GM18498 (cell line): Measurements from ENCODE around the gene UMODL1.
"Not testable (repeated sequence)": the region's sequence is repeated elsewhere in the genome, so short reads cannot be mapped to it uniquely, and the experiment has no call there.

Experiments
- ATAC-seq: cut with Tn5 transposase; IDR thresholded peaks from one replicate; pipeline ENCODE4 v1.9.1; 2021; ENCODE audit warnings: mild to moderate bottlenecking, moderate library complexity; ENCODE audit not compliant: unreplicated experiment

Gene UMODL1

GRCh38 chr21:42077685-42078238 lies 6.6 kb downstream of the UMODL1 start:
- ATAC-seq: peak; percentile 87

- not testable (repeated sequence) for ATAC-seq
Measured at GRCh38 chr21:42078247-42079007, 7.3 kb downstream of the UMODL1 start.

DNA sequence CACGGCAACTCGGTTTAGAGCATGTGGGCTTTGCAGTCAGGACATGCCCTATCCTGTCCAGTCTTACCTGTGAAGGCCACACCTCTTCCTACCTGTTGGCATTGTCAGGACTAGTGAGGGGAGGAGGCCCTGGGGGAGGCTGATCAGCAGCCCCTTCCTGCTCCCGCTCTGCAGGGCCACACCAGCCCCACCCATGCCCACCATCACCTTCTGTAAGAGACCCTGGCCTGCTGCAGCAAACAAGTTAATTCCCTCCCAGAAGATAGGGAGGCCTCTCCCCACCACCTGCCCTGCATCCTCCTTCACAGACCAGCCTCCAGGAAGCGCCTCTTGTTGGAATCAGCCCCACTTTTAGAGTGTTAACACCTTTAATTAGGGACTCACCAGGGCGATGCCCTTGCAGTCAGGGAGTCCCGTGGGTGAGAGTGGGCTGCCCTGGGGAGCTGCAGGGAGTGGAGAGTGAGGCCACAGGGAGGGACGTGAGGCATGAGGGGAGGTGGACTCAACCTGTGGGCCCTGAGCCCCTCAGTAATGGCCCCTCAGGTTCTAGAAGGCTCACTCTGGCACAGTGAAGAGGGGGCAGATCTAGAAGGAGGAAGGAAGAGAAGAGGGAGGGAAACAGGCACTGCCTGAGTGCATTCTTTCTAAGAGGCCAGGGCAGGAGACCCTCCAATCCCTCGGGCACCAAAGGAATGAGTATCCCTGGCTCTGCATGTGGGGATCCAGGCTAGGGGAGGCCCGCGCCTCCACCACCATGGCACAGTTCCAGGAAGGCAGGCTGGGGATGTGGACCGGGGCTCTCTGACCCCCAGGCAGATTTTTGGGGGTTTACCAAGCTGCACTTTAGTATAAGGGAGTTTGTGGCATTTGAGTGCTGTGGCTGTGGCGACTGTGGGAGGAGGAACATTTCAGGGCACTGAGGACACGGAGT lies 8.2 kb downstream of the UMODL1 start:
- no peak for ATAC-seq

- no peak for ATAC-seq
Measured at GRCh38 chr21:42079939-42080787, 9.0 kb downstream of the UMODL1 start.

DNA sequence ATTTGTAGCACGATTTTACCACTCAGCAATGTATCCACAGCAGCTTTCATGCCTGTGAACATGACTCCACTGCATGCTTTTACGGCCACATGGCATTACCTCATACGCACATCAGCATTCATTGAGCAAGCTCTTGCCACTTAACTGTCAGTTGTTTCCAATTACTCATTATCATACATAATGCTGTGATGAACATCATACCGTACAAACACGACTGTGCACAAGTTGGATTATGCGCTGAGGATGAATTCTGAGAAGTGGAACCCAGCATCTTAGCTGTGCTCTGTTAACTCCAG lies 9.6 kb downstream of the UMODL1 start:
- no peak for ATAC-seq

GRCh38 chr21:42081138-42081537 lies 10.0 kb downstream of the UMODL1 start:
- ATAC-seq: no peak

DNA sequence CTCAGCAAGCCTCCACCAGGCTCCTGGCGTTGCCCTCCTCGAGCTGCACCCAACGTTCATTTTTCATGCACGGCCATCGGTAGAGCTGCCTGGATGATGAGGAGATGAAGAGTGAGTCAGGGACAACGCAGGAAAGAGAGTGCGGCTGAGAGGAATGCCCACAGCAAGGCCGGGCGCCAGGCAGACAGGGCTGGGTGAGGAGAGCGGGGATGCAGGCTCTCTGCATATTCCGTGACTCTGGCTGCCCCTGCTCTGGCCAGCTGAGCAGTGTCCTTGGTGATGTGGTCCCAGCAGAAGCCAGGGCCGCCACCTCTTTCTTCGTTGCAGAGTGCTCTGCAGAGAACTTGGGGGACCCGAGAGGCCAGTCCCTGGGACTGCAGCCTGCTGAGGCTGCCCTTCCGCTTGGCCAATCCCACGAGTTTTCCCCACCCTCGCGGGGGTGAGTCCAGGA lies 10.8 kb downstream of the UMODL1 start:
- ATAC-seq: no peak

DNA sequence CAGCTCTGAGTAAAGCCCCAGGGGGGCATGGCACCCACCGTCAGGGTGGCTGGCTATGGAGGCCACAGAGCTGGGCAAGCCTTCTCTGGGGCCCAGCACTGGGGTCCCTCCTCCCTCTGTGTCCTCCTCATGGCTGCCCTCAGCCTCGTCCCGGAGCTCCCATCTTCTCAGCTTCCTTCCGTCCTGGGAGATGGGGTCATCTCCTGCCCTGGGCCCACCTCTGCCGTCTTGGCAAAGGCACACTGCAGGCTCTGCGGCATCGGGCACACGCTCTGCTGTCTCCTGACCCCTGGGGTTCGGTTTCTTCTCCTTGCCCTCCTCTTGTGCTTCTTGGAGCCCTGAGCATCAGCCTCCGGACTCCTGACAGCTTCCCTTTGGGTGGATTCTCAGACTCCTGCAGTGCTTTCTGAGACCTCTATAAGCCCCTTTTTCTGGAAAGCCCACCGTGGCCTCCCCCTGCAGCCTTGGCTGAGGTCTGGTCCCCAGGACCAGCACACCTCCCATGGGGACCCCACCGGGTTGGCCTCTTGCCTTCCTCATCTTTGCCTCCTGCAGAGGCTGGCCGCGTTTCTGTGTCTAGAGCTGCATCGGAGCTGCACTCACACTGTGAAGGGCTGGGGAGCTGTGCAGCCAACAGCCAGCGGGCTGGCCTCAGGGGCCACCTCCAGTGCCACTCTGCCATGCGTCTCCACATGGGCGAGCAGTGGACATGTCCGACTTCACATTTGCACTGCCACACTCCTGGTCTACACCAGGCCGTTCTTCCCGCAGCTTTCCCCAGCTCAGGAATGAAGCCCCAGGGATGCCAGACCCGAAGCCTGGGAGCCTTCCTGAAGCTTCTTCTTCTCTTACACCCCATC lies 11.6 kb downstream of the UMODL1 start:
- ATAC-seq: no peak

- no peak for ATAC-seq
Measured at GRCh38 chr21:42083361-42083690, 12.2 kb downstream of the UMODL1 start.

GRCh38 chr21:42084079-42084478 lies 13.0 kb downstream of the UMODL1 start:
- no peak for ATAC-seq

- ATAC-seq: no peak
Measured at GRCh38 chr21:42085246-42086077, 14.3 kb downstream of the UMODL1 start.

- ATAC-seq: no peak
Measured at GRCh38 chr21:42086969-42087368, 15.9 kb downstream of the UMODL1 start.

DNA sequence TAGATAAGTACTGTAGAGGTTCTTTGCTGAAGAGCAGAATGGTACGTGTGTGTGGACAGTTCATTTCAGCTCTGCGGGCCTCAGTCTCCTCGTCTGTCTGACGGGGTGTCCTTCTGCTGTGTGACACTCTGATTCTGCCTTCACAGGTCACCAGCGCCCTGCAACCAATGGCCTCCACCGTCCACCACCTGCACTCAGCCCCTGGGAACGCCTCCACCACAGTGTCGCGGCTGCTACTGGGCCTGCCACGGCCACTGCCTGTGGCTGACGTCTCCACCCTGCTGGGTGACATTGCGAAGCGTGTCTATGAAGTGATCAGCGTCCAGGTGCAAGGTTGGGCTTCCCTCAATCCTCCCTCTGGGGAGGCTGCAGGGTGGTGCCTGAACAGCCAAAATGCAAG lies 17.0 kb downstream of the UMODL1 start:
- ATAC-seq: no peak

GRCh38 chr21:42088658-42089057 lies 17.5 kb downstream of the UMODL1 start:
- no peak for ATAC-seq

- no peak for ATAC-seq
Measured at GRCh38 chr21:42089093-42089631, 18.0 kb downstream of the UMODL1 start.

GRCh38 chr21:42089665-42090310 lies 18.7 kb downstream of the UMODL1 start:
- ATAC-seq: no peak

GRCh38 chr21:42091899-42092508 lies 20.9 kb downstream of the UMODL1 start:
- no peak for ATAC-seq

GRCh38 chr21:42092771-42093170 lies 21.7 kb downstream of the UMODL1 start:
- no peak for ATAC-seq
